ENCODE results near the gene PI4KB.
A peak's percentile ranks its signal among the peaks of the same experiment; 100 is the strongest.

Gene PI4KB

DNA sequence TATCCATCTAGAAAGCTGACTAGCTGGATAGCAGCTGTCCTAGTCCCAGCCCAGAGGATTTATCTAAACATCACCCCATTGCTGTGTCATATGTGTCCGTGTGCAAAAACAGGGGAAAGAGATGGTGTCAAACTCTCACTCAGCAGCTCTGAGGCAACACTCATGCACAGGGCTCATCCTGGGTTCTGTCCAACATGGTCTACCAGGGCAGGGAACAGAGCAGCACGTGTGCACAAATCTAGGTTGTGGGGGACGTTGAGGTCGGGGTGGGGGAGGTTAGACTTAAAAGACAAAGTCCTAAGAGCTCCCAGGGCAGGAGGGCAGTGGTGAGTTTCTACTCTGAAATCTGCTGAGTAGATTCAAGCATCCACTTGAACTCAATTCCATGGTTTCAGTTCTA is 16.2 kb downstream of the PI4KB start:
- DNase-seq = no peak

DNA sequence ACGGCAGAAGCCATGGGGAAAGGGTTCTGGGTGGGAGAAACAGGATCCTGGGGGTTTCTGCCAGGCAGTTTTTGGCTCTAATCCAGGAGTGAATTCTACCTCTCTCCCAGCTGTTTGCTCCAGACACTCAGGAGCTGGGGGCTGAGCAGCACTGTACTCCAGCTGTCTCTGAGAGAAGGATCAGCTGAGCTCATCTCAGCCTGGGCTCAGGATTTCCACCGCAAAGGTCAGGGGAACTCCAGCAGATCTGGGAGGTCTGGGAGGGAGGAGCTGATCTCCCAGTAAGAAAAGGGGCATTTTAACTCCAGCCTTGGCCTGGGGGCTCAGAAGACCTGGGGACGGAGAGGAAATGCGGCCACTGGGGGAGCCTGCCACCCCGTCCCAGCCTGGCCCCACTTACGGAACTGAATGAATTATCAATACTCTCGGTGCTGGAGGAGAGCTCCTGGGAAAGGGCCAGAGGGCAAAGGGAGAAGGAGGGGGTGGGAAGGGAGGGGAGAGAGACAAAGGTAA is 17.3 kb downstream of the PI4KB start:
- no peak for DNase-seq

DNA sequence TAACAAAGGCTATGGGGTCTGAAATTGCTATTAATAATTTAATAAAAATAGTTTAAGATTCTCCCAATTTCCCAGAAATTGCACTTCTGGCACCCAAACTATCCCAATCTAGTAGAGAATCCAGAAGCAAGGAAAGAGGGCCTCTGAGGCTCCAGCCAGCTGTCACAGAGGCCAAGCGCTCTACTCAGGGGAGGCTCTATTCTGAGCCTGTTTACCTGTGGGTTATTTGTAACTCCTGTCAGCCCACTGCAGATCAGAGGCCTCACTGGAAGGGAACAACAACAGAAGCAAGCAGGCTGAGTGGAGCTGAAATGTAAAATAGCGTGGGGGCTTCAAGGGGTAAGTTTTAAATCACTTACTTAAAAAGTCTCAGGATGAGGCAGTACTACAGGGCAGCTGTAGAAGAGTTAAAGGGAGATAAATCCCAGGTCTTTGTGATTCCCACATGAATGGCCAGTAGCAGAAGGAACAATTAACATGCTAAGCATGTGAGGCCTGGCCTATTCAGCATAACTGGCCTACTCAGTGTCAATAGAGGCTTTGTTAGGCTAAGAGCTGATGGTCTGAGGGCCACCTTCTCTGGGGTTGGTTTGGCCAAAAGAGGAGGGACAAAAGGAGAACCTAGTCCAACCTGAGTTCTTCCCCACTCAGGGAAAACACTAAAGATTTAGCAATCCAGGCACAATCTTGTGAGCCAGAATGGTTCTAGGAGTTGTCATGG is 32.3 kb downstream of the PI4KB start:
- DNase-seq = no peak

DNA sequence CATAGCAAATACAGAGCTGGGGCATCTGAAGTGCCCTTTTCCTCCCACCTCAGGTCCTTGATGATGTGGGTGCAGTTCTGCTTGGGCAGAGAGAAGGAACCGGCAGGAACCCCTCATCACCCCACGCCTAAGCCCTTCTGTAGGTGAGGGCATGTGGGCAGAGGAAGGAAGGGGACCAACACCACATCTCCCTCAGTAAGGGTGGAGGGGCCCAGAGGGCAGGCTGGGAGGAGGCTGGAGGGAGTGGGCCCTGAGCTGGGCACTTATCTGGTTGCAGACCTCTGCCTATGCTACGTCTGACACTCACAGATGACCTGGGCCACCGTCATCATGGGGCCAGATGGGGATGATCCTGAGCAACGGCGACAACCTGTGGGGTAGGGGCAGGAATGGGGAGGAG is 34.1 kb downstream of the PI4KB start:
- no peak for DNase-seq

GRCh38 chr1:151292207-151293030 is 34.8 kb downstream of the PI4KB start:
- DNase-seq = no peak

DNA sequence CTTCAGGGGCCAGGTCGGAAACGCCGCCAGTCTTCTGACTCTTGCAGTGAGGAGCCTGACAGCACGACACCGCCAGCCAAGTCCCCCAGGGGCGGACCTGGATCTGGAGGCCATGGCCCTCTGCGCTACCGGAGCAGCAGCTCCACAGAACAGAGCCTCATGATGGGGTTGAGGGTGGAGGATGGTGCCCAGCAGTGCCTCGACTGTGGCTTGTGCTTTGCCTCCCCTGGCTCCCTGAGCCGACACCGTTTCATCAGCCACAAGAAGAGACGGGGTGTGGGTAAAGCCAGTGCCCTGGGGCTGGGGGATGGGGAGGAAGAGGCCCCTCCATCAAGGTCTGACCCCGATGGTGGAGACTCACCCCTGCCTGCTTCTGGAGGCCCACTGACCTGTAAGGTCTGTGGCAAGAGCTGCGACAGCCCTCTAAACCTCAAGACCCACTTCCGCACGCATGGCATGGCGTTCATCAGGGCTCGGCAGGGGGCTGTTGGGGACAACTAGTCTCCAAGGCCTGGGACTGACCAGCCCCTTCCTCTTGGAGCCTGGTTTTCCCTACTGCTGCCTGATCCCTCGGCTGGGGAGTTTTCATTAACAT is 36.4 kb downstream of the PI4KB start:
- no peak for DNase-seq

DNA sequence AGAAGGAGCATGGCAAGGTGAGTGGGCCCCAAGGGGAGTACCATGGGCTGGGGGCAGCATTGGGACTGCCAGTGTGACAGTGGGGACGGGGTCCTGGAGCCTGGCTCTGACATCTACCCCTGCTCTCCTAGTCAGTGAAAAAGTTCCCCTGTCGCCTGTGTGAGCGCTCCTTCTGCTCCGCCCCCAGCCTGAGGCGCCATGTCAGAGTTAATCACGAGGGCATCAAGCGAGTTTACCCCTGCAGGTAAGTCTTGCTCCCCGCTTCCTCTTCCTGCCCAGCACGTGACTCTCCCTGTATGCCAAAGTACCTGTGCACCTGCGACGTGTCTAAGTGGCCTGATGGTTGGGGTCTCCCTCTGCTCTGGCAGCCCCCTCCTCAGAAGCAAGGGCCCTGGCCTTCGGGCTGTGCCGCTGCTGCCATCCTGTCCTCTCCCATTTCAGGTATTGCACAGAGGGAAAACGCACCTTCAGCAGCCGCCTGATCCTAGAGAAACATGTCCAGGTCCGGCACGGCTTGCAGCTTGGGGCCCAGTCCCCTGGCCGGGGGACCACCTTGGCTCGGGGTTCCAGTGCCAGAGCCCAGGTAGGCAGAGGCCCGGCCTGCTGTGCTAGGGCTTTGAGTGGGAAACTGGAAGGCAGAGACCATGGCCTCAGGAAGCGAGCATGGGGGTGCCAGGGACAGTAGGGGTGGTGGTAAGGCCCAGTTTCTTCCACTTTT is 37.1 kb downstream of the PI4KB start:
- no peak for DNase-seq

DNA sequence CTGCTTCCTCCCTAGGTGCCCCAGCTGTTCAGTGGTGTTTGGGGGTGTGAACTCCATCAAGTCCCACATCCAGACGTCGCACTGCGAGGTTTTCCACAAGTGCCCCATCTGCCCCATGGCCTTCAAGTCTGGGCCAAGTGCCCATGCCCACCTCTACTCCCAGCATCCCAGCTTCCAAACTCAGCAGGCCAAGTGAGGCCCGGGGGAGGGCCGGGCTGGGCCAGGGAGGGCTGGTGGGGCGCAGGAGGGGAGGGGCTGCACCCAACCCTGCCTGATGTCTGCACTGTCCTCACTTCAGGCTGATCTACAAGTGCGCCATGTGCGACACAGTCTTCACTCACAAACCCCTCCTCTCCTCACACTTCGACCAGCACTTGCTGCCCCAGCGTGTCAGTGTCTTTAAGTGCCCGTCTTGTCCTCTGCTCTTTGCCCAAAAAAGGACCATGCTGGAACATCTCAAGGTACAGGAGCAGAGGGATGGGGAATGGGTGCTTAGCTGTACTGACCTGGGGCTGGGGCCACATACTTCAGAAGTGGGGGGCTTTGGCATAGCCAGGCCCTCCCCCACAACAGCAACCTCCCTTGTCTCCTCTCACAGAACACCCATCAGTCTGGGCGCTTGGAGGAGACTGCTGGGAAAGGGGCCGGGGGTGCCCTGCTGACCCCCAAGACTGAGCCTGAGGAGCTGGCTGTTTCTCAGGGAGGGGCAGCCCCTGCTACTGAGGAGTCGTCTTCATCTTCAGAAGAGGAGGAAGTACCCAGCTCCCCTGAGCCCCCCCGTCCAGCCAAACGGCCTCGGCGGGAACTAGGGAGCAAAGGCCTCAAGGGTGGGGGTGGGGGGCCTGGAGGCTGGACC is 37.9 kb downstream of the PI4KB start:
- no peak for DNase-seq

DNA sequence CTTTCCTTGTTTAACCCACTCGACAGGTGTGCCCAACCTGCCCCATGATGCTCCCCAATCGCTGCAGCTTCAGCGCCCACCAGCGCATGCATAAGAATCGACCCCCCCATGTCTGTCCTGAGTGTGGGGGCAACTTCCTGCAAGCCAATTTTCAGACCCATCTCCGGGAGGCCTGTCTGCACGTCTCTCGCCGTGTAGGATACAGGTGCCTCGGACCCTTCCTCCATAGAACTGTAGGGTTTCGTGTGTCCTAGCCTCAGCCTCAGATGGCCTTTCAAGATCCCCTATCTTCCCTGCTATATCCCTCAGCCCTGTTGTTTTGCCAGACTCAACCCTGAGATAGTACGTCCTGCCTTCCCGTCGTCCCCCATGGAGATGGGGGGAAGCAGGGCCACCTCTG is 38.7 kb downstream of the PI4KB start:
- no peak for DNase-seq

- no peak for DNase-seq
Observed at GRCh38 chr1:151287767-151288500, 39.3 kb downstream of the PI4KB start.

- DNase-seq = no peak
Observed at GRCh38 chr1:151287341-151287699, 39.9 kb downstream of the PI4KB start.

- DNase-seq = no peak
Observed at GRCh38 chr1:151286619-151287340, 40.4 kb downstream of the PI4KB start.

DNA sequence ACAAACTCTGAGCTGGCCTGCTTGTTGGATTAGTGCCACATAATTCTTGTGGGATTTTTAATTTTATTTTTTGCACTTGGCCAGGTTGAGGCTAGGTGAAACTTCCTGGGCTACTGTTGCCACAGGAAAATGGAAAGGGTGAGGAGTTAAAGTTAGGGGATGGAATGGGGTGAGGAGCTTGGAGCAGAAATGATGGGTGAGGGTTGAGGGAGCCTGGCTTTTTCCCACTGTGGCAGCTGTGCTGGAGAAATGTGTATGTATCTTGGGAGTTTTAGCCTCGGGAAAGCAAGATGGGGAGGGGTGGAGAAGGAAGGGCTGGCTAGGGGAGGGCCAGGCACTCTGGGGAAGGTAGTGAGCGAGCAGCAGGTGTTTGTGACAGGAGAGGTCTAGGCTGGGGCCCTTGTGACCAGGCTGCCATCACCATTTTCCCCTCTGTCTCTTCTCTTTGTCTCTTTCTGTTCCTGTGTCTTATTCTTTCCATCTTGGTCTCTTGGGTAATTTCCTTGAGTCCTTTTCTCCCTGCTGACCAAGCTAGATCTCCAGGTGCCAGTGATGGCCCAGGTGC is 43.1 kb downstream of the PI4KB start:
- no peak for DNase-seq

- DNase-seq = peak; percentile 19
Observed at GRCh38 chr1:151282883-151283725, 44.1 kb downstream of the PI4KB start.

GRCh38 chr1:151281969-151282882 is 45.0 kb downstream of the PI4KB start, which contains the start of gene ZNF687:
Gene ZNF687, plus strand, starts transcription at chr1:151282299. Its CDS starts 3,993 bp downstream, at chr1:151286292.
- DNase-seq = peak; percentile 100

DNA sequence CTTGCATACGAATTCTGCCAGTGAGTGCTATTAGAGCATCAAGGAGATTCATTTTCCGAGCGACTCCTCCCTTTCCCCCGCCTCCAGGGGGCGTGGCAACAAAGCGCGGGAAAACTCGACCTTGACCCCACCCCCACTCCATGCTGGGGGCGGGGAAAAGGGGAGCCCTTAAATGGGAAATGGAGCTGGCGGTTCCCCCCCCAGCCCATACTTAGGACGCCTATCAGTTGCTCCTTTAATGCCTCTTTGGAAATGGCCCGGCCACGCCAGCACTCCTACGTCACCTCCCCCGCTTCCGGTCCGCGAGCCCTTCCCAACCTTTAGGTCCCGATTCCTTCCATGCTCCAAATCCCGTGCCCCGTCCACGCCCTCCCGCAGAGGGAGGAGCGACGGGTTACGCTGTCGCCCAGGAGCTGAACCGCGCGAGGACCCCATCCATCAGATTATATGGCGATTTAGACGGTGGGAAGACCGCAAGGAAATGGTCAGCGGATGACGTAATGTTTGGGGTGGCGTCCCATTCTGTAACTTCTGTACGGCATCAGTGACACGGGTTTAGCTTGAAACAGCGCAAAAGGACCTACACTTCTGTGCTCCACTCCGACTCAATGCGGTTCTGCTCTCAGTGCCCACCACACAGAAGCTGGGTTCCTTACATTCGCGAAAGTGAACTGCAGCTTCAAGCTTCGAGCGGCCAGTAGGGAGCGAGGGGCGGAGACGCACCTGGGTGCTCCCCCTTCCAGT is 45.8 kb downstream of the PI4KB start:
- peak; percentile 97 for DNase-seq

- DNase-seq = peak; percentile 14
Observed at GRCh38 chr1:151277249-151277648, 50.0 kb downstream of the PI4KB start.
